Mammary epithelial cell (primary cell): ENCODE measurements around the gene MRPL11.
"Not testable (repeated sequence)": the region's sequence is repeated elsewhere in the genome, so short reads cannot be mapped to it uniquely, and the experiment has no call there.

Experiments used
- CTCF ChIP-seq, 2 donors: IDR thresholded peaks in 1 of 2; conservative IDR thresholded peaks in 1 of 2; 2 replicates each; pipeline ENCODE4 v1.5.1; 2011 to 2012; ENCODE audit warnings: inconsistent platforms in 2 of 2, low read length in 2 of 2, mild to moderate bottlenecking in 2 of 2, control low read depth in 1 of 2, low read depth in 1 of 2; ENCODE audit not compliant: insufficient read depth in 1 of 2; ENCODE audit errors: extremely low read depth in 1 of 2
- EZH2 ChIP-seq: IDR thresholded peaks from 2 replicates; pipeline ENCODE4 v1.6.1; 2012; ENCODE audit warnings: low read length, inconsistent platforms, borderline replicate concordance

GRCh38 chr11:66440101-66440939 is 1.7 kb upstream of the MRPL11 start:
- not testable (repeated sequence) for TF ChIP-seq CTCF (conservative IDR thresholded peaks at IDR 0.05 in 1 of 2, IDR thresholded peaks at IDR 0.05 in 1 of 2; ENCODE audit: extremely low read depth in 1 of 2, insufficient read depth in 1 of 2, low read depth in 1 of 2, low read length in 2 of 2); EZH2
